Peyer's patch (tissue), 4 donors: ENCODE data around the gene CACNA2D2. TPM values are rescaled to one million over a fixed set of nuclear protein-coding genes. Genes with fewer than 3 reads are reported as not detected.

Experiments
- DNase-seq, 3 donors: peaks; one replicate each; pipeline ENCODE4 v3.0.0-alpha.2; 2017 to 2019
- H3K27ac ChIP-seq, 4 donors: fragments of 200-600 bp; sonication (generic); one replicate each; pipeline ENCODE4 v1.5.1; 2016 to 2019
- H3K27me3 ChIP-seq, 2 donors: fragments of 200-600 bp; sonication (generic); one replicate each; pipeline ENCODE4 v1.5.1; 2019
- H3K36me3 ChIP-seq, 3 donors: fragments of 200-600 bp; sonication (generic); one replicate each; pipeline ENCODE4 v1.5.1; 2016 to 2019
- H3K4me1 ChIP-seq, 4 donors: fragments of 200-600 bp; sonication (generic); one replicate each; pipeline ENCODE4 v1.5.1; 2016 to 2019
- H3K4me3 ChIP-seq, 4 donors: fragments of 200-600 bp; sonication (generic); 1 replicate in 3 of 4; 2 replicates in 1 of 4; pipeline ENCODE4 v1.5.1; 2016 to 2019; ENCODE audit warnings: mild to moderate bottlenecking in 1 of 4
- H3K9me3 ChIP-seq, 4 donors: fragments of 200-600 bp; sonication (generic); one replicate each; pipeline ENCODE4 v1.5.1; 2016 to 2019; ENCODE audit warnings: mild to moderate bottlenecking in 1 of 4
- CTCF ChIP-seq, 6 experiments: fragments of 450-650 bp in 4 of 6; fragments of 200-600 bp in 2 of 6; sonication (generic) in 1 of 6; IDR thresholded peaks; one replicate each; pipeline ENCODE4 v1.5.1; 2017 to 2019; ENCODE audit warnings: antibody characterized with exemption in 6 of 6, mild to moderate bottlenecking in 3 of 6, moderate library complexity in 1 of 6
- POLR2A ChIP-seq, 2 donors: fragments of 450-650 bp; IDR thresholded peaks; one replicate each; pipeline ENCODE4 v1.5.1; 2017; ENCODE audit warnings: antibody characterized with exemption in 2 of 2, mild to moderate bottlenecking in 2 of 2, moderate library complexity in 2 of 2
- total RNA-seq, 4 donors: library from RNA; depleted of rRNA; stranded (reverse); fragments of >200 nt; gene quantifications; one replicate each; pipeline ENCODE4 v1.1.0, GENCODE V29; 2016

CACNA2D2 gene
- total RNA-seq, 4 donors from 2014 or later, result 0.88 to 5.8 (median 1.2) TPM

DNA sequence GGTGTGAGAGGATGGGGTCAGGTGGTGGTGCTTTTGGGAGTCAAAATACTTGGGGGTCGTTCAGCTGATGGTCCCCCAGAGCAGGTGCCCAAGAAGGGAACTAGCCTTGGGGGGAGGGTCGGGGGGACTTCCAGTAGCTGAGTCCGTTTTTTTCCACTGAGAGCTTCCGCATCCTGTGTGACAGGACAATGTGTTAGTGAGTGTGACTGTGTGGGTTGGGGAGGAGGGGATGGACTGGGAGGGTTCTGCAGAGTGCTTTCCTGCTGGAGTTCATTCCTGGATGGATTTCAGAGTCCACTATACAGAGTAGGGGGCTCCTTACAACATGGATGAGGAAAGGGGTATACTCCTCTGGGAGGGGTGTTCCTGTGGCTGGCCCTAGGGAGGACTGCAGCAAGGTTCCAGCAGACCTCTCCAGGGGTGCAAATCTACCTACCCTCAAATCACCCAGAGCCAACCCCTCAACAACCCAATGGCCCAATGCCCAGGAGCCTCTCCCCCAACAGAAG lies 180.3 kb downstream of the CACNA2D2 start:
- H3K27ac ChIP-seq, result peak overlapping the region; percentile 88 to 95 (median 90)
- no peak overlapping the region for H3K4me3 ChIP-seq
- H3K27me3 ChIP-seq, result no peaks in the 10 kb centered on the region
- no peaks in the 10 kb centered on the region for H3K9me3 ChIP-seq
- TF ChIP-seq CTCF (IDR thresholded peaks at IDR 0.05), result no peak
- no peak for TF ChIP-seq POLR2A (IDR thresholded peaks at IDR 0.05)
- no peak for DNase-seq
- peaks cover 4 to 52% (median 18%) of the 10 kb centered on the region in 4 donors for H3K4me1 ChIP-seq
- H3K36me3 ChIP-seq, result peaks cover 0 to 22% (median 0%) of the 10 kb centered on the region in 3 donors

- TF ChIP-seq POLR2A (IDR thresholded peaks at IDR 0.05), result no peak
- no peaks in the 10 kb centered on the region for H3K27me3 ChIP-seq
- DNase-seq, result peak in 1 of 3 donors; percentile 60
- H3K36me3 ChIP-seq, result peaks cover 0 to 22% (median 0%) of the 10 kb centered on the region in 3 donors
- peak within 1 kb of the TSS; percentile 77 to 98 (median 93) for H3K4me3 ChIP-seq
- H3K9me3 ChIP-seq, result no peaks in the 10 kb centered on the region
- H3K4me1 ChIP-seq, result peaks cover 4 to 57% (median 17%) of the 10 kb centered on the region in 4 donors
- H3K27ac ChIP-seq, result peak within 1 kb of the TSS; percentile 88 to 95 (median 90)
Observed at GRCh38 chr3:50322386-50323091, 180.9 kb downstream of the CACNA2D2 start, which contains the start of gene HYAL2. Gene HYAL2, minus strand, starts transcription at chr3:50322745. Its CDS starts 2,256 bp downstream, at chr3:50320489.

DNA sequence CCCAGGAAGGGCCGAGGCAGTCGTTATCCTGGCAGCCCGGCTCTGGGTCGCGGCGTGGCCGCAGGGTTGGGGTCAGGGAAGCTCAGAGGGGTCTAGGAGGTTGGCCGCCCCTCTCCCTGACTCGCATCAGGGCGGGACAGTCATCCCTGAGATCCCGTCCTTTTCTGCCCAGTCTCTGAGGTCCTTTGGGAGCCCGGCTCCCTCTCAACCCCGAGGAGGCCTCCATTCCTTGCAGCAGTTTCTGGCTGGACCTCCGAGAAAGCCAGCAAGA lies 181.4 kb downstream of the CACNA2D2 start:
- Histone ChIP-seq H3K27ac (peak overlapping the region; percentile 88 to 95 (median 90)), H3K9me3 (no peaks in the 10 kb centered on the region), H3K4me1 (peaks cover 6 to 57% (median 16%) of the 10 kb centered on the region in 4 donors), H3K4me3 (peak overlapping the region; percentile 77 to 98 (median 93)), H3K27me3 (no peaks in the 10 kb centered on the region), H3K36me3 (peaks cover 0 to 22% (median 0%) of the 10 kb centered on the region in 3 donors)
- no peak for TF ChIP-seq CTCF (IDR thresholded peaks at IDR 0.05)
- peak in 1 of 2 donors; percentile 34 for TF ChIP-seq POLR2A (IDR thresholded peaks at IDR 0.05)
- DNase-seq, result no peak

- DNase-seq, result peak; percentile 88 to 94 (median 94)
- H3K36me3 ChIP-seq, result peaks cover 0 to 22% (median 0%) of the 10 kb centered on the region in 3 donors
- no peaks in the 10 kb centered on the region for H3K27me3 ChIP-seq
- H3K9me3 ChIP-seq, result no peaks in the 10 kb centered on the region
- H3K4me1 ChIP-seq, result peaks cover 7 to 58% (median 19%) of the 10 kb centered on the region in 4 donors
- TF ChIP-seq CTCF (IDR thresholded peaks at IDR 0.05) (peak; percentile 3 to 62 (median 40)), POLR2A (IDR thresholded peaks at IDR 0.05) (peak in 1 of 2 donors; percentile 27)
- H3K4me3 ChIP-seq, result peak overlapping the region; percentile 77 to 98 (median 93)
- peak overlapping the region; percentile 88 to 95 (median 90) for H3K27ac ChIP-seq
Observed at GRCh38 chr3:50321336-50322114, 181.9 kb downstream of the CACNA2D2 start.

- Histone ChIP-seq H3K27me3 (no peaks in the 10 kb centered on the region), H3K4me3 (peak overlapping the region; percentile 77 to 98 (median 93)), H3K9me3 (no peaks in the 10 kb centered on the region), H3K36me3 (peaks cover 0 to 20% (median 0%) of the 10 kb centered on the region in 3 donors), H3K4me1 (peaks cover 7 to 64% (median 22%) of the 10 kb centered on the region in 4 donors), H3K27ac (peak overlapping the region; percentile 88 to 95 (median 90))
- DNase-seq, result peak; percentile 78 to 90 (median 90)
- no peak for TF ChIP-seq CTCF (IDR thresholded peaks at IDR 0.05)
- TF ChIP-seq POLR2A (IDR thresholded peaks at IDR 0.05), result peak; percentile 39 to 61
Observed at GRCh38 chr3:50320853-50321335, 182.5 kb downstream of the CACNA2D2 start.
